Measurements from ENCODE around the gene JARID2.
"Not testable (repeated sequence)": the region's sequence is repeated elsewhere in the genome, so short reads cannot be mapped to it uniquely, and the experiment has no call there.

The JARID2 gene

GRCh38 chr6:15316754-15317153 lies 70.9 kb downstream of the JARID2 start:
- DNase-seq, result no peak

GRCh38 chr6:15317251-15317650 lies 71.4 kb downstream of the JARID2 start:
- DNase-seq, result no peak

- DNase-seq, result no peak
Observed at GRCh38 chr6:15317934-15318902, 72.3 kb downstream of the JARID2 start.

GRCh38 chr6:15319677-15320076 lies 73.8 kb downstream of the JARID2 start:
- DNase-seq, result no peak

- no peak for DNase-seq
Observed at GRCh38 chr6:15320693-15321092, 74.8 kb downstream of the JARID2 start.

GRCh38 chr6:15322184-15322583 lies 76.3 kb downstream of the JARID2 start:
- no peak for DNase-seq

- DNase-seq, result no peak
Observed at GRCh38 chr6:15322781-15323536, 77.1 kb downstream of the JARID2 start.

- DNase-seq, result not testable (repeated sequence)
Observed at GRCh38 chr6:15323611-15324010, 77.7 kb downstream of the JARID2 start.

GRCh38 chr6:15324427-15324985 lies 78.6 kb downstream of the JARID2 start:
- DNase-seq, result no peak

- DNase-seq, result no peak
Observed at GRCh38 chr6:15325540-15325955, 79.7 kb downstream of the JARID2 start.

GRCh38 chr6:15326067-15326614 lies 80.3 kb downstream of the JARID2 start:
- no peak for DNase-seq

- no peak for DNase-seq
Observed at GRCh38 chr6:15327271-15327670, 81.4 kb downstream of the JARID2 start.

GRCh38 chr6:15329197-15329671 lies 83.4 kb downstream of the JARID2 start:
- no peak for DNase-seq

- no peak for DNase-seq
Observed at GRCh38 chr6:15330174-15330944, 84.5 kb downstream of the JARID2 start.

GRCh38 chr6:15331143-15331542 lies 85.3 kb downstream of the JARID2 start:
- DNase-seq, result no peak

- DNase-seq, result no peak
Observed at GRCh38 chr6:15331629-15332251, 85.9 kb downstream of the JARID2 start.

- DNase-seq, result no peak
Observed at GRCh38 chr6:15332446-15332845, 86.6 kb downstream of the JARID2 start.

GRCh38 chr6:15335385-15335784 lies 89.5 kb downstream of the JARID2 start:
- DNase-seq, result no peak

- no peak for DNase-seq
Observed at GRCh38 chr6:15335916-15336315, 90.0 kb downstream of the JARID2 start.

- DNase-seq, result no peak
Observed at GRCh38 chr6:15336900-15337560, 91.2 kb downstream of the JARID2 start.

- no peak for DNase-seq
Observed at GRCh38 chr6:15337582-15337981, 91.7 kb downstream of the JARID2 start.

All from NCI-H1930 (cell line).